GM21825 (cell line): ENCODE data around the gene MRS2.

ENCODE experiments used
- ATAC-seq: cut with Tn5 transposase; IDR thresholded peaks from one replicate; pipeline ENCODE4 v1.9.1; 2021; ENCODE audit warnings: mild to moderate bottlenecking, moderate library complexity; ENCODE audit not compliant: unreplicated experiment

MRS2 gene

GRCh38 chr6:24429146-24429545, 26.4 kb downstream of the MRS2 start:
- no peak for ATAC-seq

- no peak for ATAC-seq
Measured at GRCh38 chr6:24430086-24430485, 27.4 kb downstream of the MRS2 start.

GRCh38 chr6:24431045-24431451, 28.3 kb downstream of the MRS2 start:
- ATAC-seq = peak; percentile 61

- no peak for ATAC-seq
Measured at GRCh38 chr6:24432611-24433010, 29.9 kb downstream of the MRS2 start.

GRCh38 chr6:24436979-24437378, 34.2 kb downstream of the MRS2 start:
- ATAC-seq = no peak

- no peak for ATAC-seq
Measured at GRCh38 chr6:24439858-24440539, 37.3 kb downstream of the MRS2 start.

- no peak for ATAC-seq
Measured at GRCh38 chr6:24440897-24441598, 38.3 kb downstream of the MRS2 start.

- ATAC-seq = no peak
Measured at GRCh38 chr6:24441599-24441904, 38.8 kb downstream of the MRS2 start.

- ATAC-seq = no peak
Measured at GRCh38 chr6:24444588-24444987, 41.9 kb downstream of the MRS2 start.

- ATAC-seq = no peak
Measured at GRCh38 chr6:24445704-24446103, 43.0 kb downstream of the MRS2 start.

GRCh38 chr6:24446670-24447069, 43.9 kb downstream of the MRS2 start:
- no peak for ATAC-seq

- ATAC-seq = no peak
Measured at GRCh38 chr6:24448396-24448795, 45.7 kb downstream of the MRS2 start.

- ATAC-seq = no peak
Measured at GRCh38 chr6:24448828-24449525, 46.2 kb downstream of the MRS2 start.

GRCh38 chr6:24451581-24452388, 49.0 kb downstream of the MRS2 start:
- ATAC-seq = no peak

- no peak for ATAC-seq
Measured at GRCh38 chr6:24453921-24454320, 51.2 kb downstream of the MRS2 start.

- ATAC-seq = no peak
Measured at GRCh38 chr6:24454452-24454851, 51.7 kb downstream of the MRS2 start.

GRCh38 chr6:24455061-24455460, 52.3 kb downstream of the MRS2 start:
- ATAC-seq = no peak

- ATAC-seq = no peak
Measured at GRCh38 chr6:24458134-24458533, 55.4 kb downstream of the MRS2 start.

GRCh38 chr6:24458941-24459340, 56.2 kb downstream of the MRS2 start:
- no peak for ATAC-seq

GRCh38 chr6:24460966-24461365, 58.2 kb downstream of the MRS2 start:
- ATAC-seq = no peak

GRCh38 chr6:24464253-24465038, 61.7 kb downstream of the MRS2 start:
- ATAC-seq = no peak
